Sigmoid colon (tissue), 7 donors: ENCODE measurements around the gene RASGRF2. TPM values are rescaled to one million over a fixed set of nuclear protein-coding genes. Genes with fewer than 3 reads are reported as not detected.

Source experiments
- DNase-seq: peaks from one replicate; pipeline ENCODE4 v3.0.0-alpha.2; 2019
- H3K27ac ChIP-seq, 4 donors: fragments of 200-600 bp; sonication (generic); one replicate each; pipeline ENCODE4 v1.5.1; 2016 to 2019; ENCODE audit warnings: mild to moderate bottlenecking in 1 of 4
- H3K27me3 ChIP-seq, 3 donors: fragments of 200-600 bp; sonication (generic); one replicate each; pipeline ENCODE4 v1.5.1; 2019; ENCODE audit warnings: mild to moderate bottlenecking in 1 of 3
- H3K36me3 ChIP-seq, 4 donors: fragments of 200-600 bp; sonication (generic); one replicate each; pipeline ENCODE4 v1.5.1; 2016 to 2019
- H3K4me1 ChIP-seq, 4 donors: fragments of 200-600 bp; sonication (generic); one replicate each; pipeline ENCODE4 v1.5.1; 2017 to 2019
- H3K4me3 ChIP-seq, 4 donors: fragments of 200-600 bp; sonication (generic); one replicate each; pipeline ENCODE4 v1.5.1; 2017 to 2019; ENCODE audit warnings: mild to moderate bottlenecking in 2 of 4, moderate library complexity in 1 of 4
- H3K9me3 ChIP-seq, 4 donors: fragments of 200-600 bp in 3 of 4; sonication (generic) in 3 of 4; one replicate each; pipeline versions ENCODE4 v1.5.1 to v1.6.1; 2013 to 2019
- CTCF ChIP-seq, 4 experiments: fragments of 450-650 bp in 3 of 4; fragments of 200-600 bp in 1 of 4; IDR thresholded peaks; one replicate each; pipeline ENCODE4 v1.5.1; 2016 to 2019; ENCODE audit warnings: antibody characterized with exemption in 4 of 4, mild to moderate bottlenecking in 3 of 4, moderate library complexity in 2 of 4
- EP300 ChIP-seq, 4 donors: sonication (generic); formaldehyde crosslinking; IDR thresholded peaks; one replicate each; pipeline ENCODE4 v1.6.1; 2017; ENCODE audit warnings: antibody characterized with exemption in 4 of 4
- POLR2A ChIP-seq, 2 donors: fragments of 450-650 bp; IDR thresholded peaks; one replicate each; pipeline ENCODE4 v1.6.1; 2016; ENCODE audit warnings: antibody characterized with exemption in 2 of 2, mild to moderate bottlenecking in 2 of 2, moderate library complexity in 2 of 2
- POLR2AphosphoS5 ChIP-seq, 4 donors: sonication (generic); formaldehyde crosslinking; IDR thresholded peaks; one replicate each; pipeline ENCODE4 v1.6.1; 2017; ENCODE audit warnings: antibody characterized with exemption in 4 of 4
- WGBS, 2 donors: extraction: QIAGEN DNeasy Blood & Tissue Kit; methylation state at CpG; one replicate each; pipeline ENCODE4 v1.1.7; 2013; 5-methylcytosine and 5-hydroxymethylcytosine counted together
- intact Hi-C: fragments of 100-400 bp; cut with DNase I; formaldehyde crosslinking; loops from one replicate; pipeline ENCODE4 v1.15.1; 2023
- polyA plus RNA-seq, 3 donors: library from polyadenylated mRNA; stranded (reverse); fragments of 200-250 nt; gene quantifications; one replicate each; pipeline ENCODE4 v1.2.3, GENCODE V29; 2013
- total RNA-seq, 4 donors: library from RNA; depleted of rRNA; stranded (reverse); fragments of >200 nt; gene quantifications; one replicate each; pipeline ENCODE4 v1.1.0, GENCODE V29; 2016
- donor health status: healthy with polysubstance abuse.
- donor health status: Bipolar disorder and iron deficiency.
- donor health status: healthy.

Gene RASGRF2
- total and polyA plus RNA-seq, 7 donors, result under 0.01 to 9.5 (median 6.8) TPM

- Histone ChIP-seq H3K36me3 (no peaks in the 10 kb centered on the region), H3K9me3 (no peaks in the 10 kb centered on the region), H3K27ac (peak overlapping the region in 1 of 4 donors; percentile 1), H3K4me3 (no peak overlapping the region), H3K27me3 (no peaks in the 10 kb centered on the region), H3K4me1 (no peaks in the 10 kb centered on the region)
- intact Hi-C loops, result no loop called here
- TF ChIP-seq POLR2A (IDR thresholded peaks at IDR 0.05), result no peak
- no peak for TF ChIP-seq POLR2AphosphoS5 (IDR thresholded peaks at IDR 0.05)
- TF ChIP-seq EP300 (IDR thresholded peaks at IDR 0.05), result no peak
- TF ChIP-seq CTCF (IDR thresholded peaks at IDR 0.05), result no peak
- WGBS, 2 donors, result 79 to 83% methylated on average over 7 of the region's 7 CpGs
- DNase-seq, result no peak
Measured at GRCh38 chr5:80987078-80987766, 27.1 kb downstream of the RASGRF2 start.

GRCh38 chr5:80988419-80988935 lies 28.3 kb downstream of the RASGRF2 start:
- no peaks in the 10 kb centered on the region for H3K4me1 ChIP-seq
- H3K36me3 ChIP-seq, result no peaks in the 10 kb centered on the region
- DNase-seq, result no peak
- TF ChIP-seq POLR2A (IDR thresholded peaks at IDR 0.05) (no peak), CTCF (IDR thresholded peaks at IDR 0.05) (no peak), POLR2AphosphoS5 (IDR thresholded peaks at IDR 0.05) (no peak), EP300 (IDR thresholded peaks at IDR 0.05) (no peak)
- no peaks in the 10 kb centered on the region for H3K9me3 ChIP-seq
- intact Hi-C loops, result no loop called here
- H3K4me3 ChIP-seq, result no peak overlapping the region
- H3K27ac ChIP-seq, result no peak overlapping the region
- no peaks in the 10 kb centered on the region for H3K27me3 ChIP-seq
- 83 to 84% methylated on average over 2 of the region's 2 CpGs for WGBS, 2 donors

GRCh38 chr5:80989883-80990282 lies 29.7 kb downstream of the RASGRF2 start:
- H3K4me3 ChIP-seq, result no peak overlapping the region
- H3K9me3 ChIP-seq, result no peaks in the 10 kb centered on the region
- TF ChIP-seq POLR2AphosphoS5 (IDR thresholded peaks at IDR 0.05), result no peak
- no peak for TF ChIP-seq POLR2A (IDR thresholded peaks at IDR 0.05)
- TF ChIP-seq EP300 (IDR thresholded peaks at IDR 0.05), result no peak
- TF ChIP-seq CTCF (IDR thresholded peaks at IDR 0.05), result no peak
- H3K36me3 ChIP-seq, result no peaks in the 10 kb centered on the region
- no peaks in the 10 kb centered on the region for H3K4me1 ChIP-seq
- no peak for DNase-seq
- 89 to 91% methylated on average over 3 of the region's 3 CpGs for WGBS, 2 donors
- intact Hi-C loops, result no loop called here
- H3K27me3 ChIP-seq, result no peaks in the 10 kb centered on the region
- H3K27ac ChIP-seq, result no peak overlapping the region

GRCh38 chr5:80990527-80990926 lies 30.4 kb downstream of the RASGRF2 start:
- Histone ChIP-seq H3K36me3 (no peaks in the 10 kb centered on the region), H3K9me3 (no peaks in the 10 kb centered on the region), H3K27me3 (no peaks in the 10 kb centered on the region), H3K4me3 (no peak overlapping the region), H3K27ac (no peak overlapping the region), H3K4me1 (no peaks in the 10 kb centered on the region)
- TF ChIP-seq POLR2AphosphoS5 (IDR thresholded peaks at IDR 0.05), result no peak
- no peak for TF ChIP-seq POLR2A (IDR thresholded peaks at IDR 0.05)
- no peak for TF ChIP-seq EP300 (IDR thresholded peaks at IDR 0.05)
- TF ChIP-seq CTCF (IDR thresholded peaks at IDR 0.05), result no peak
- DNase-seq, result no peak
- 86 to 90% methylated on average over 2 of the region's 2 CpGs for WGBS, 2 donors
- intact Hi-C loops, result no loop called here
